GM18858 (cell line): ENCODE results near the gene DLGAP4.

ENCODE experiments used
- ATAC-seq: cut with Tn5 transposase; IDR thresholded peaks from one replicate; pipeline ENCODE4 v1.9.1; 2021; ENCODE audit not compliant: unreplicated experiment

DLGAP4 gene

DNA sequence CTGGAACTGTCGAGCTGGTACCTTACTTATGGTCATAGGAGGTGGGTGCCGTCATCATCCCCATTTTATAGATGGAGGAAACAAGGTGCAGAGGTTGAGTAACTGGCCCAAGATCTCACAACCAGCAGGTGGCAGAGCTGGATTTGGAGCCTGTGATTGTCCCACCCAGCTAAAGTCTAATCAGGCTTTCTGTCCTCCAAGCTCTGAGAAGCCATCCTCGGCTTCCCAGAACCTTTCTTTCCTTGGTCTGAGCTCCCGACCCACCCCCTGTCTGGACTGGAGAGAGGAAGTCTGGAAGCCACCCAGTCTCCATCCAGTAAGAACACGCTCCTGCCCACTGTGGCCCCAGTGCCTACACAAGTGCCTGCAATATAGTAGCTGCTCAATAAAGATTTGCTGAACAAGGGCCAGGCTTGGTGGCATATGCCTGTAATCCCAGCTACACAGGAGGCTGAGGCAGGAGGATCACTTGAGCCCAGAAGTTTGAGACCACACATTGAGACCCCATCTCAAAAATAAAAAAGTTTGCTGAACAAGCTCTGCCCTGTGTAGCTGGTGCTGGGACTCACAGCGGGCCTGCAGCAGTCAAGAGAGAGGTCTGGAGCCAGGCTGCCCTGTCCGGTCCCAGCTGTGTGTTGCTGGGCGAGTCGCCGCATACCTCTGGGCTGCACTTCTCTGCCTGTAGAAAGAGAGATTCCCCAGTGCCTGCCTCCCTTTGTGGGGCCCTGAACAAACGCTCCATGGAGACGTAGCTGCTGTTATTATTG lies 32.5 kb upstream of the DLGAP4 start:
- no peak for ATAC-seq

DNA sequence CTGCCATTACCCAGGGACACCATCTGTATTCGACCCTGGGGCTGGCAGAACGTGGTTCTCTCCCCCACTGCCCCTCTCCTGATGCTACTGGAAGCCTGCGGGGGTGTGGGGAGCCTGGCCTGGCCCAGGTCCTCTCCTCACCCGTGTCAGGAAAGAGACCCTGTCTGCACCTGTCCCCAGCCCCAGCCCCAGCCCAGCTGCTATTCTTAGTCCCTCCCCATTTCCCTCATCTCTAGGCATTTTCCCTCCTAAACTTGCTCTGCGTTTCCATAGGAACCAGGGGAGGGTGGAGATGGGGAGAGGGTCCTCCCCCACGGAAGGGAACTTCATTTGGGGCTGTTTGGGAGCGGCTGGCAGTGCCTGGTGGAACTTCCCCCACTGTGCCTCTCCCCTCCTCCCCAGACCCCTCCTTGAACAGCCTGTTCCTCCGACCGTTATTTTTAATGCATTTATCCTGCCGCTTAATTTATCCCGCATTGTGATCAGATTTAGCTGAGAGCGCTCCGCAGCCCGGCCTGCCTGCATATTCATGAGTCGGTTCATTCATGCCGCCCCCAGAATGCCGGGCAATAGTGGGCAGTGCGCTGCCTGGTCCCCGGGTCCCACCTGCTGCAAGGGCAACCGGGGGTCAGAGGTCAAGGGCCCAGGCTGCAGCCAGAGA lies 31.8 kb upstream of the DLGAP4 start:
- ATAC-seq, result no peak

DNA sequence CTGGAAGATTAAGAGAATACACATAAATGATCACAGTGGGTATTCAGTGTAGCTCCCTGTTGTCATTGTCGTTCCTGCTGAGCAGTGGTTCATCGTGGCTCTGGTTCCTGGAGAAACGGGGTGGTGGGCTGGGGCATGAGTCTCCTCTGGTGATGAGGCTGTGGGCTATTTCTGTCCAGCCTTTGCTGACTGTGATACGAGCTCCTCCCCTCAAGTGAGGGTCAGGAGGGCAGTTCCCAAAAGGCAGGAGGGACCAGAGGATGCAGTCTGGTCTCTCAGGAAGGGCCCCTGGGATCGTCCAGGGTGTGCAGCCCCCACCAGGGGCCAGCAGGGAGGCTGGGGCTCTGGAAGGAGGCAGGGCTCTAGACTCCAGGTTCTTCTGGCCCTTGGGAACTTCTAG lies 31.1 kb upstream of the DLGAP4 start:
- no peak for ATAC-seq

DNA sequence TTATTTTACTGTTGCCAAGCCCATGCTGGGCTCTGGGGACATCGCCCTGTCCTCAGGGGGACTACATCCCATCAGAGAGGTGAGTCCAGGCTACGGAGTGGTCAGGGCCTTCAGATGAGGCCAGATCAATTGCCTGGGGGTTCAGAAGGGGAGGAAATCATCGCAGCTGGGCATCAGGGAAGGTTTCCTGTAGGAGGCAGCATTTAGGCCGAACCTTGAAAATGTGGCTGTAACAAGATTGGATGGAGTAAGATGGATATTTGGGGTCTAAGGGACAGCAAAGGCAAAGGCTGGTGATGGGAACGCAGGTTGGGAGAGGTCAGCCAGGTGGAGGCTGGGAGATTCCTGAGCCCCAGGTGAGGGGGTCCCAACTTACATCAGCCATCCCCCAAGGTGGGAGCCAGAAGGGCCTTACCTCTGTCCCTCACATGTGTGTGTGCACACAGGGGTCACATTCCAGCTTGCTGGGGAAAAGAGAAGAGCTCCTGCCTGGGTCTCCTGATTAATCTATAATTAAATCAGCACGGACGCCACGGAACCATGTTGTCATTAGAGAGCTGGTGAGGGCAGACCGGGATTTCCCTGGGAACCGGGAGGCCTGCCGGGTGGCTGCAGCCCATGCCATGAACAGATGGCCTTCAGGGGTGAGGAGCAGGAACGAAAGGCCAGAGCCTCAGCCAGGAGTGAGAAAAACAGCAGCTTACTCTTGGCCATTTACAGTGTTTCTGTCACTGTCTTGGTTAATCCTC lies 30.5 kb upstream of the DLGAP4 start:
- no peak for ATAC-seq

DNA sequence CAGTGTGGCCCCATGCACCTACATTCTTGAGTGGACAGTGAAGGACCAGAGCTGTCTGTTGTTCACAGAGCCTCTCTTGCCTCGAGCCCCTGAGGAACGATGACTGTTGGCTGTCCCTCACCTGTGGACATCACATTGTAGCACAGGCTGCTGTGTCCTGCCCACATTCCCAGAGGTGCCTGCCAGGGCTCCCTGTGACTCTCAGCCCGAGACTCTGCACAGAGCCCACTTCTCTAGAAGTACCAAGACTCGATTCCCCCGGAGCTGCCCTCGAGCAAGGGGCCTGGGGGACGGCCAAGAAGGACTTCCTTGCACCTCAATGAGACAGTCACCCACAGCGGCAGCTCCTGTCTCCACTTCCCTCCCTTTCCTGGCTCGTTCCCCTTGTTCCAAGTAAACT lies 28.6 kb upstream of the DLGAP4 start:
- ATAC-seq, result no peak

DNA sequence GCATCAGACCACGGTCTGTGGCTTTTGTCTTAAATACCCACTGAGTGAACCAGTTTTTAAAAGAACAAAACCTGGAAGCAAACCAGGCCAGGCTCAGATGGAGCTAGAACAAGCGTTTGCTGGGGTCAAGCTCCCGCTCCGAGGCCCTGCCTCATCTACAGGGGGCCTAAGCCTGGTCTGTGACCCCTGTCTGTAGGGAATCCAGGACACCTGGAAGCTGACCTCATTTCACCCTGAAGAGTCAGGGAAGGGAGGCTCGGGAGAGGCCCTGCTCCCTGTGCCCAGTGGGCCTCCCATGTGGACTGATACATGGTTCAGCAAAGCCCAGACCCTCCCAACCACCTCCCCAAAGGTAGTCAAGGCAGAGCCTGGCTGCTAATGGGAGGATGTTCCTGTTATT lies 26.8 kb upstream of the DLGAP4 start:
- ATAC-seq, result no peak

DNA sequence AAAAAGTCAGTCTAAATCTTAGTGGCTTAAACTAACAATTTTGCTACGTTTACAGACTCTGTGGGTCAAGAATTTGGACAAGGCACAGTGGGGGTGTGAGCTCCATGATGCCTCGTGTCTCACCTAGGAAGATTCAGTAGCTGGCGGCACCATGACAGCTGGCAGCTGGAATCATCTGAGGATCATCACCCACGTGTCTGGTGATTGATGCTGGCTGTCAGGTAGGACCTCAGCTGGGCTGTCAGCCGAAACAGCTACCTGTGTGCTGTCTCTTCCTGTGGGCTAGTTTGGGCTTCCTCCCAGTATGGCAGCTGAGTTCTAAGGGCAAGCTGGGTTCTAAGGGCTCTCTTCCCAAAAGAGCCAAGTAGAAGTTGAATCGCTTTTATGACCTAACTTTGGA lies 26.4 kb upstream of the DLGAP4 start:
- no peak for ATAC-seq

DNA sequence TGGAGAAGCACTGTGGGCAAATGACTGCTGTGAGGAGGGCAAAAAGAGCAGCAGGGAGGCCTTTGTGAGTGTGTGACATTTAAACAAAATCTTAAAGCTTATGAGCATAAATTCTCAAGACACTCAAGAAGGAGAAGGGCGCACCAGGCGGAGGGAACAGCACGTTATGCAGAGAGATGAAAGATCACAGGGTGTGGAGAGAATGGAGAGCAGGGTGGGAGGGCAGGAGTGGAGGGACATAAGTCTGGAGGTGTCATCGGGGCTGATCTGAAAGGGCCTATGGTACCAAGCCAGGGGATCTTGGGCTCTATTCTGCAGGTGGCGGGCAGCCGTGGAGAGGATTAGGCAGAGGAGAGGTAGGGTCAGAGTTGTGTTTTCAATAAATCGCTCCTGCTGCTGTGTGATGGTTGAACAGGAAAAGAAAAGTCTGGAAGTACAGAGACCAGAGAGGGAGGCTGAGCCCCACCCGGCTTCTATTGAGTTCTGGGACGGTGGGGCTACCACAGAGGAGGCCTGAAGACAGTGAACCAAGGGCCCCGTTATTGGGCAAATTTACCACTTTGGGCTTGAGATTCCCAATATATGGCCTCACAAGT lies 24.3 kb upstream of the DLGAP4 start:
- no peak for ATAC-seq

DNA sequence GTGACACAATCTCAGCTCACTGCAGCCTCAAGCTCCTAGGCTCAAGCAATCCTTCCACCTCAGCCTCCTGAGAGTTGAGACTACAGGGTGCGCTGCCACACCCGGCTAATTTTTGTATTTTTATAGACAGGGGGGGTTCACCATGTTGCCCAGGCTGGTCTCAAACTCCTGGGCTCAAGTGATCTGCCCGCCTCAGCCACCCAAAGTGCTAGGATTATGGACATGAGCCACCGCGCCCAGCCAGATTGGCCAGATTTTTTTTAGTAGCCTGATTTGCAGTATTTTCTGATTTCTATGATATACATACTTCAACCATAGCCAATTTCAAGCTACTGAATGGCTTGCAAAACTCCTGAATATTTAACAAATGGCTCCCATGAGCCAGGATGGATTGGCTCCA lies 21.4 kb upstream of the DLGAP4 start:
- no peak for ATAC-seq

DNA sequence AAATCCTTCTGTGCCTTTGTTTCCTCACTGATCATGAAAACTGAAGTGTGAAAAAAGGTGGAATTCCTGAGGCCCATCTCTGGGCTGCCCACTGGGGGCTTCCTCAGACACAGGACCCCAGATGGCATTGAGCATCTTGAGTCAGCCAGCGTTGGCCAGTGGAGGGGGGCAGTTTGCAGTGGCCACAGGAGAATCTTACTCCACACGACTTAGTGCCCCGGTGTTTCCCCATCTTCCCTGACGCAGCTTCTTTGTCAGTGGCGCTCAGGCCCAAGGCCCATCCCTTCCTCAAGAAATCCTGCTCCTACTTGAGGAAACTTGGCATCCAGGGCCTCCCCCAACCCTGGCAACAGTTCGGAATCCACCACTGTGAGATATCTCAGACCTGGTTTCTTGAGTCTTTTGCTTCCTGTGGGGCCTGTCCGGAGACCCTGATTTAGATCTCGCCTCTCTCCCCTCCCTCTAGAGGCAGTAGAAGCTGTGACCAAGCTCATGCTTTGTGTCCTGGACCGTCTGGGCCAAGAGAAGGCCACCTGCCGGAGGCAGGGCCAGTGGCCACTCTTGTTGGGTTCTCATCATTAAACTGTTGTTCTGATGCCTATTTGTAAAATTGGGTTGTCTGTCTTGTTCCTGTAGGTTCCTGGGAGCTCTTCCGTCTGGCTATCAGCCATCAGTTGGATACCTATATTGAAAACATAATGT lies 20.2 kb upstream of the DLGAP4 start:
- no peak for ATAC-seq

DNA sequence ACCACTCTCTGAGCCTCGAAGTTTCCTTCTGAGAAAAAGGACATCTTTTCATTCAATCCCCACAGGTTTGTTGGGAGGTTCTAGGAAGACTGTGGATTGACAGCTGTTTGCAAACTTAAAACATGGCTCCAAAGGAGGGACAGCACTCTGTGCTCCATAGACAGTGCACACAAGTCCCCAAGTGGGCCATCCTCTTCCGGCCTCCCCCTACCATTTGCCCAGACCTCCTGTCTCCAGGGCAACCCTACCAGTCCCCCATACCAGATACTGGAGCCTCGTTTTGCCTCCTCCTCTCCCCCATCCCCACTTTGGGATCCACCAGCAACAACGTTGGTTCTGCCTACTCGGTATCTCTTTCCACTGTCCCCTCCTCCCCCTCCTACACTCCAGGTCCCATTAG lies 8.5 kb upstream of the DLGAP4 start:
- no peak for ATAC-seq

DNA sequence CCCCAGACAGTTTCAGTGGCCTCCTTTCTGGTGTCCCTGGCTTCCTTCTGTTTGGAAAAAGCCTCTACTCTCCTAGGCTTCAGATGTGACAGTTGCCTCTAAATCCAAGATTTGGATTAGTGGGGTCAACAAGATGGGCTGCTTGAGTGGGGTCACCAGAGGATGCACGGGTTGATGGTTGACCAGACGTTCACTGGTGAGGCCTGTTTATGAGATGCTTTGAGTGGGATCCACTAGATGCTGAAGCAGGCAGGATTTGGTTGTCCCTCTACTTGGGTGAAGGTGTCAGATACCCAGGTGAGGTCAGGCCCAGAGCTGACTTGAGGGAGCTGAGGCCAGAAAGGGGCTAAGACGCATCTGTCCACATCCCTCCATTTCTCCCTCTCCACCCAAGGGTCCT lies 8.1 kb upstream of the DLGAP4 start:
- ATAC-seq, result no peak

DNA sequence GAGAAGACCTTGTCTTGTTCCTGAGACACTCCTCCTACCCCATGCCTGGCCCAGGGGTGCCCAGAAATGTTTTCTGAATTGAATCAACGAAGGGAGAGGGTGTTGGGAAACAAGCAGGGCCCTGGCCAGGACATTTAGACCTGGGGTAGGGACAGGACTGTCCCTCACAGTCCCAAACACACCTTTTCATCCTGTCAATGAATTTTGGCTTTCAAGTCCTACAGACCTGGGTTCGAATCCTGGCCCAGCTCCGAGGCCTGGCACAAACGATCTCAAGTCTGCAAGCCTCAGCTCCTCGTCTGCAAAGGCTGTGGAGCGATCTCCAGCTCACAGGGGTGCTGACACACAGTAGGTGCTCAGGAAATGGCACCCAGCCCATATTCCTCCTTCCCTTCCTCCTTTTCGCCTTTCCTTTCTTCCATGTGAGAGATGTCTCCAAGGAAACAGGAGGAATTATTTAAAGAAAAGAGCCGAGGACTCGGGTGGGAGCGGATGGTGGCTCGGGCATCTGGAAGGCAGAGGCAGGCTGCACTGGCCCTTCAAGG lies 7.3 kb upstream of the DLGAP4 start:
- no peak for ATAC-seq

DNA sequence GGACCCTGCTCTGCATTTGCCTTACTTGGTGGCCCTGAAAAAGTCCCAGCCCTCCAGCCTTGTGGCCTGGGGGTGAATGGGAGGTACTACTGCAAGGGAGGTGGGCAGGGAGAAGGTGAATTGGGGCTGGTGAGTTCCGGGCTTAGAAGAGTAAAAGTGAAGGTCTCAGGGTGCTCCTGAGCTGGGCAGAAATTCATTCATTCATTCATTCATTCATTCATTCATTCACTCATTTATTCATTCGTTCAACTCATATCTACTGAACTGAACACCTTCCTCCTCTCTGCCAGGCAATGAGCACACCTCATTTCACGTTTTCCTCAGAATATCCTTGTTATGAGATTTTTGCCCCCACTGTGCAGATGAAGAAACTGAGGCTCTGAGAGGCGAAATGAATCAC lies 6.7 kb upstream of the DLGAP4 start:
- ATAC-seq, result no peak

DNA sequence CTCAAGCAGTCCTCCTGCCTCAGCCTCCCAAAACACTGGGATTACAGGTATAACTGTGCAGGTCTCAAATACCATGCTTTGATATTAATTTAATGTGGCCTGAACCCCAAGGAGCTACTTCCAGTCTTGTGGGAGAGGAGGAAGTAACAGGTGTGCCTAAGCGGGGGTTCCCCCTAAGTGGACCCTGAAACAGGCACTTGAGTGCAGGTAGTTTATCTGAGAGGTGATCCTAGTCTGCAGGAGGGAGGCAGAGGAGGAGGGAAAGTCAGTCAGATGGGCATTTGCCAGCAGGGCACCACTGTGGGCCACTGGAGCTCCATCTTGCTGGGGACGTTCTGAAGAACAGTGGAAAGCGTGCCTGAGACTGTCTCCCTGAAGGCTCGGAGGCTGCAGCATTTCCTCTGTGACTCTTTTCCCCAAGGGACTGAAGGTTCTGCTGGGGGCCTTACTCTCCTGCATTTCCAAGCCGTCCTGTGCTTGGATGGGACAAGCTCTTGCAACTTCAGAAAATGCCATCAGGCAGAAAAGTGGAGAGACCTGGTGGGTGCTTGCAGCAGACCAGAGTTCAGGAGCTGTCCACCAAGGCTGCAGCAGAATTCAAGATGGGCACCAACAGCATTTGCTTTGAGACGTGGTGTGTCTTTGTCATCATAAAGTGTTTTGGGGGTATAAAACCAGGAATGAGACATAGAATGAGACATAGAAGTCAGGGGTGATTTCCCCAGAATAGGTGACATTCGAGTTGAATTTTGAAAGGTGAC lies 4.6 kb upstream of the DLGAP4 start:
- no peak for ATAC-seq

DNA sequence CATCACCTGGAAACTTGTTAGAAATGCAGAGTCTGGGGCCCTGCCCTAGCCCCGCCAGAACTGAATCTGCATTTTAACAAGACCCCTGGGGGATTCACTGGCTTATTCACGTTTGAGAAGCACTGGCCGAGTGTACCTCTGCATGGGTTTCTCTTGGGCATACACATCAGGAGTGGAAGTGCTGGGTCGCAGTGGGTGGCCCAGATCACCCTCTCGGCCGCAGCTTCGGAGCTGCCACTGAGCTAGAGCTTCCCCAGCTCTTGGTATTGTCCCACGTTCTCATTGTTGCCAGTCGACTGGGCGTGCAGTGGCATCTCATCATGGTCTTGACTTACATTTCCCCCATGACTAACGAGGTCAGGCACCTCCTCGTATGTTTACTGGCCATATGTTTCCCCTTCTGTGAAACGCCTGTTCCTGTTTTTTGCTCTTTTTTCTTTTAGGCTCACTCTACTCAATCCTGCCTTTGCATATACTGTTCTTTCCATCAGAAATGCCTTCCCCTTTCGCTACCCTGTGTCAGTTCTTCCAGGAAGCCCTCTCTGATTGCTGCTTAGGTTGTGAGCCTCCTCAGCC lies 3.0 kb upstream of the DLGAP4 start:
- no peak for ATAC-seq

DNA sequence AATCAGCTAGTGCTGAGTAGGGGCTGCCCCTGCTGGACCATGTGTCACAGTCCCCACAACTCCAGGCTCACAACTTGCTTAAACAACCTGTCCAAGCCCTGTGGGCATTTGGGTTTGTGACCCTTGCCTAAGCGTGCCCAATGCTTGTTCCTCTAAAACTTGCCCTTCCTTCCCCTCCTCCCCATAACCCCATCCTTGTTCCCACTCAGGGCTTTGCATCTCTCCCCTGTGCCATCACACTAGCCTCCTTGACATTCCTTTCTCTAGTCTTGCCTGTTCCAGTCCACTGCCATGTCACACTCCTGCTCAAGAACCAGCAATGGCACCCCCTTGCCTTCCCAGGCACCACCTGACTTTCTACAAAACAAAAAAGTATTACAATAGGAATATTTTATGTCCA lies 2.3 kb upstream of the DLGAP4 start:
- no peak for ATAC-seq

DNA sequence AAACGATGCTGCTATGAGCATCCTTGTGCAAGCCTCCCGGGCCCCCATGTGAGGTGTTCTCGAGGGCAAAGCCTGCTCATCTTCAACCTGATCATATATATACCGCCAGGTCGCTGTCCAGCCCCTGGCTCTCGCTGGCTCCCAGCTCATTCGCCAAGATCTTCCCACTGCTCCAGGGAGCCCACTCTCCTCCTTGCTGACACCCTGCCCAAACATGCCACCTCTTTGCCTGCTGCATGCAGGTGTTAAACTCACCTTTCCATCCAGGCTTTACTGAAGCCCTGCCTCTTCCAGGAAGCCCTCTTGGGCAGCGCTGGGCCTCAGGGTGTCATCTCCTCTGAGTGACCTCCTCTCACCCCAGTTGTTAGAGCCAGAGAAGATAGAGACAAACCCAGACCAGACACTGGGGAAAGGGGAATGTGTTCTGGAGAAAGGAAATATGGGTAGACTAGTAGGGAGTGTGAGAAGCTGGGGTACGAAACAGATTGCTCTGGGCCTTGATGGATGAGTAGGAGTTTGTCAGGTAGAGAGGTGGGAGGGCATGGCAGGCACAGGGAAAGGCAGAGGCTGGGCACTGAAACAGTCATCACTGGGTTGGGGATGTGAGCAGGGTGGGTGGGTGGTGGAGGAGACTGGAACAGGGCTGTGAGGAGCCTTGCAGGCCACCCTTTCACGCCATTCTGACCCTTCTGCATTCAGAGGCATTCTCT lies 1.2 kb upstream of the DLGAP4 start:
- no peak for ATAC-seq
